ENCODE data around the gene FAXDC2.
A peak's percentile ranks its signal among the peaks of the same experiment; 100 is the strongest.
"Not testable (repeated sequence)": the region's sequence is repeated elsewhere in the genome, so short reads cannot be mapped to it uniquely, and the experiment has no call there.

The FAXDC2 gene

DNA sequence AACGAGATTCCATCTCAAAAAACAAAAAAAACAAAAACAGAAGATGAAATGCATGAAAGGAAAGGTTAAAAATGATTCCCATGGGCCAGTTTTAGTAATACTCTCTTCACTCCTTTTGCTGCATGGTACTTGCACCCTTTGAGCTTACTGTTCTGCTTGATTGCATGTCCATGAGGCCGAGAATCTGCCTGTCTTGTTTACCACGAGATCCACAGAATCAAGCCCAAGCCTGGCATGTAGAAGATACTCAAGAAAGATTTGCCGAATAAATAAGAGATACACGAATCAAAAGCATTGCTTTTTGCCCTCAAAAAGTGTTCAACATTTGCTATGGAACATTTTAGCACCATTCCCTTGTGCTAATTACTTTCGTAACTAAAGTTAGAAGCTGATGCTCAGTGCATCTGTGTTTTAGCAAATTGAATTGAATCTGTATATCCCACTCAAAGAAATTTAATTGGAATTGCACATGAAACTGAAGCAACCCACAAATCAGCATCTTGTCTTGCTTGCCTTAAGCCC, 1.1 kb downstream of the FAXDC2 start:
- peak overlapping the region; percentile 83 to 99 (median 91) for H3K4me3 ChIP-seq (ENCODE audit: low read depth in 1 of 5, low read length in 5 of 5)
- H3K9me3 ChIP-seq (ENCODE audit: control insufficient read depth in 5 of 5, low read length in 5 of 5) = no peaks in the 10 kb centered on the region
- peak overlapping the region; percentile 68 for H3K27ac ChIP-seq (ENCODE audit: low read depth, low read length)
- H3K27me3 ChIP-seq (ENCODE audit: control insufficient read depth in 5 of 5, insufficient read depth in 4 of 5, low read length in 5 of 5) = no peaks in the 10 kb centered on the region
- H3K4me1 ChIP-seq (ENCODE audit: control insufficient read depth in 5 of 5, insufficient read depth in 5 of 5, low read length in 5 of 5) = peaks cover 0 to 40% (median 34%) of the 10 kb centered on the region in 5 donors
- H3K9ac ChIP-seq (ENCODE audit: low read length in 5 of 5) = peak overlapping the region in 4 of 5 donors; percentile 28 to 75 (median 65)
- H3K36me3 ChIP-seq (ENCODE audit: control insufficient read depth in 5 of 5, insufficient read depth in 5 of 5, low read length in 5 of 5) = peaks cover 0 to 5% (median 0%) of the 10 kb centered on the region in 5 donors

DNA sequence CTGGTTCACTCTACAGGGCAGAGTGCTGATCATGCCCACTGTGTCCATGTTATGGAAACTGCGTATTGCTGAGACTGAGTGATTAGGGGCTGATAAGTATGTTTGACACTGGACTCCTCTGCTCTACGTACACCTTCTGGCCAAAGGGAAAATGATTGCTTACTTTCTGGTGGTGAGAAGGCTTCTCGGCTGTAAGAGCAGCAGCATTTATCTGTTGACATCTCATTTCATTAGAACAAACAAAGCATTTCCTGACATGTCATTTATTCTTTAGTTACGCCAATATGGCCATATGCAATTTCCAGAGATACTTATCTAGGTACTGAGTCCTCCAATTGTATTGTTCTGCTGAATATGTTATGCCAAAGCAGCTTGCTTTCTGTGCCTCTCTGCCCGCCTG, 5.6 kb downstream of the FAXDC2 start:
- no peak overlapping the region for H3K4me3 ChIP-seq (ENCODE audit: low read depth in 1 of 5, low read length in 5 of 5)

DNA sequence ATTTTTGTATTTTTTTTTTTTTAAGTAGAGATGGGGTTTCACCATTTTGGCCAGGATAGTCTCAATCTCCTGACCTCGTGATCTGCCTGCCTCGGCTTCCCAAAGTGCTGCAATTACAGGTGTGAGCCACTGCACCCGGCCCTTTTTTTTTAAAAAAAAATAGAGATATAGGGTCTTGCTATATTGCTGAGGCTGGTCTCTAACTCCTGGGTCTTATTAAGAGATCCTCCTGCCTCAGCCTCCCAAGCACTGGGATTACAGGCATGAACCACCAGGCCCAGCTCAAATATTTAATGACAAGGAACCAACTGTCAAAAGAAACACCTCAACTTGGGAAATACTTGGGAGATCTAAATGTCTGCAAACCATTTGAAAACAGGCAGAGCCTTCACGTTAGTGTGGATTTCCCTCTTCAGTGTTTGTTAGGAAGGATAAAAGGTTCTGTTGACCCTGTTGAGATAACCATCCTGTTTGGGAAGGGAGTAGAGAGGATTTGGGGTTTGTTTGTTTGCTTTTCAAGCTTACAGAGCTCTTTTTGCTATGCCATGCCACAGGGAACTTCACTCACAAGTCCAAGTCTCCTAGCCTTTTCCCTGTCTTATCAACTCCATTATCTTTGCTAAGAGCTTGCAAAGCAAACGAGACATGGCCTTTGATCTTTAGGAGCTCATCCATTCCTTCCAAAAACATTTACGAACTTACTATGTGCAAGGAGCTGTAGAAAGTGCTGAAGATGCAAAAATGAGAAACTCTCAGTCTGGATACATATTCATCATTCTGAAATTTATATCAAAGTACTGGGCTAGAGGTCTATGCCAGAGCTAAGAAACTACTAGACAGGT, 7.5 kb downstream of the FAXDC2 start:
- Histone ChIP-seq H3K4me3 (ENCODE audit: low read depth in 1 of 5, low read length in 5 of 5) (no peak overlapping the region), H3K27me3 (ENCODE audit: control insufficient read depth in 5 of 5, insufficient read depth in 4 of 5, low read length in 5 of 5) (no peaks in the 10 kb centered on the region), H3K36me3 (ENCODE audit: control insufficient read depth in 5 of 5, insufficient read depth in 5 of 5, low read length in 5 of 5) (peaks cover 0 to 8% (median 4%) of the 10 kb centered on the region in 5 donors), H3K9me3 (ENCODE audit: control insufficient read depth in 5 of 5, low read length in 5 of 5) (no peaks in the 10 kb centered on the region), H3K4me1 (ENCODE audit: control insufficient read depth in 5 of 5, insufficient read depth in 5 of 5, low read length in 5 of 5) (peaks cover 0 to 11% (median 8%) of the 10 kb centered on the region in 5 donors), H3K9ac (ENCODE audit: low read length in 5 of 5) (no peak overlapping the region), H3K27ac (ENCODE audit: low read depth, low read length) (no peak overlapping the region)

More for the DNA sequence above, 5.6 kb downstream of the FAXDC2 start:
- H3K4me1 ChIP-seq (ENCODE audit: control insufficient read depth in 5 of 5, insufficient read depth in 5 of 5, low read length in 5 of 5) = peaks cover 0 to 25% (median 20%) of the 10 kb centered on the region in 5 donors
- no peaks in the 10 kb centered on the region for H3K27me3 ChIP-seq (ENCODE audit: control insufficient read depth in 5 of 5, insufficient read depth in 4 of 5, low read length in 5 of 5)
- H3K9me3 ChIP-seq (ENCODE audit: control insufficient read depth in 5 of 5, low read length in 5 of 5) = no peaks in the 10 kb centered on the region
- H3K27ac ChIP-seq (ENCODE audit: low read depth, low read length) = no peak overlapping the region
- H3K36me3 ChIP-seq (ENCODE audit: control insufficient read depth in 5 of 5, insufficient read depth in 5 of 5, low read length in 5 of 5) = peaks cover 0 to 5% (median 3%) of the 10 kb centered on the region in 5 donors
- H3K9ac ChIP-seq (ENCODE audit: low read length in 5 of 5) = no peak overlapping the region

DNA sequence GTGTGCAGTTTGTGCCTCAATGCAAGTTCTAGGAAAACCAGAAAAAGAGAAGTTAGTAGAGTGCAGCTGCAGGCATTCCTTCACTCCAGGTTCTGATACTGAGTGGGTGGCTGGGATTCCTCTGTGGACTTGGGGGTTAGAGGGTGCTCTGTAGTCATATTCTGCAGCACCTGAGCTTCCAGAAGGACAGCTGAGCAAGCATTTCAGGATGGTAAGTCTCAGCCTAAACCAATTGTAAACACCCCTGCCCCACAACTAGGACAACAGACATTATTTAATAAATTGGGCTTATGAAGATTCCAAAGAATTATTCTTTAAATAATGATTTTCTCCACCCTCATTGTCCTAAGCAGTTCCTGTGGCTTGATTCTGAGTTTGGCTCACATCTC, 9.1 kb downstream of the FAXDC2 start:
- H3K9me3 ChIP-seq (ENCODE audit: control insufficient read depth in 5 of 5, low read length in 5 of 5) = no peaks in the 10 kb centered on the region
- H3K27ac ChIP-seq (ENCODE audit: low read depth, low read length) = no peak overlapping the region
- no peaks in the 10 kb centered on the region for H3K27me3 ChIP-seq (ENCODE audit: control insufficient read depth in 5 of 5, insufficient read depth in 4 of 5, low read length in 5 of 5)
- H3K36me3 ChIP-seq (ENCODE audit: control insufficient read depth in 5 of 5, insufficient read depth in 5 of 5, low read length in 5 of 5) = peaks cover 5 to 17% (median 5%) of the 10 kb centered on the region in 5 donors
- no peak overlapping the region for H3K4me3 ChIP-seq (ENCODE audit: low read depth in 1 of 5, low read length in 5 of 5)
- H3K4me1 ChIP-seq (ENCODE audit: control insufficient read depth in 5 of 5, insufficient read depth in 5 of 5, low read length in 5 of 5) = peaks cover 0 to 16% (median 13%) of the 10 kb centered on the region in 5 donors
- no peak overlapping the region for H3K9ac ChIP-seq (ENCODE audit: low read length in 5 of 5)

DNA sequence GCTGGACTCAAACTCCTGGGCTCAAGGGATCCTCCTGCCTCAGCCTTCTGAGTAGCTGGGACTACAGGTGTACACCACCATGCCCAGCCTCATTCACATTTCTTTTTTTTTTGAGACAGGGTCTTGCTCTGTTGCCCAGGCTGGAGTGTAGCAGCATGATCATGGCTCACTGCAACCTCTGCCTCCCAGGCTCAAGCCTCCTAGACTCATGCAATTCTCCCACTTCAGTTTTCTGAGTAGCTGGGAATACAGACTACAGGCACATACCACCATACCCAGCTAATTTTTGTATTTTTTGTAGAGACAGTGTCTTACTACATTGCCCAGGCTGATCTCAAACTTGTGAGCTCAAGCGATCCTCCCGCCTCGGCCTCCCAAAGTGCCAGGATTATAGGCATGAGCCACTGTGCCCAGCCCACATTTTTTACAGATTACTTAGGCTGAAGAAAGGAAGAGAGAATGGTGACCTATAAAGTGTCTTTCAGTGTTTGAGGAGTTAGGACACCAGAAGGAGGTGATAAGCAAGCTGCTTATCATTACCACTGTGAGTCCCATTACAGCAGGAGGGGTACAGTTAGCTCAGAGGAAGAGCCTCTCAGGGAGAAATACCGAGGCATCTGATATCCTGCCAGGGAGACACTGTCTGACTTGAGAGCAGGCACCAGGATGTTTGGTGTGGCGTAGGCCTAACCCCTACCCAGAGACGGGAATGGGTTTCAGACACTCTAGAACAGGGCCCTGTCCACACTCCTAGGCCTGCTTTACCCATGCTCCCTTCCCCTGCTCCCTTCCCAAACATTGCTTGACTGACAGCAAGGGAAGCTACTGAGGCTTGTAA, 9.7 kb downstream of the FAXDC2 start:
- no peak overlapping the region for H3K27ac ChIP-seq (ENCODE audit: low read depth, low read length)

DNA sequence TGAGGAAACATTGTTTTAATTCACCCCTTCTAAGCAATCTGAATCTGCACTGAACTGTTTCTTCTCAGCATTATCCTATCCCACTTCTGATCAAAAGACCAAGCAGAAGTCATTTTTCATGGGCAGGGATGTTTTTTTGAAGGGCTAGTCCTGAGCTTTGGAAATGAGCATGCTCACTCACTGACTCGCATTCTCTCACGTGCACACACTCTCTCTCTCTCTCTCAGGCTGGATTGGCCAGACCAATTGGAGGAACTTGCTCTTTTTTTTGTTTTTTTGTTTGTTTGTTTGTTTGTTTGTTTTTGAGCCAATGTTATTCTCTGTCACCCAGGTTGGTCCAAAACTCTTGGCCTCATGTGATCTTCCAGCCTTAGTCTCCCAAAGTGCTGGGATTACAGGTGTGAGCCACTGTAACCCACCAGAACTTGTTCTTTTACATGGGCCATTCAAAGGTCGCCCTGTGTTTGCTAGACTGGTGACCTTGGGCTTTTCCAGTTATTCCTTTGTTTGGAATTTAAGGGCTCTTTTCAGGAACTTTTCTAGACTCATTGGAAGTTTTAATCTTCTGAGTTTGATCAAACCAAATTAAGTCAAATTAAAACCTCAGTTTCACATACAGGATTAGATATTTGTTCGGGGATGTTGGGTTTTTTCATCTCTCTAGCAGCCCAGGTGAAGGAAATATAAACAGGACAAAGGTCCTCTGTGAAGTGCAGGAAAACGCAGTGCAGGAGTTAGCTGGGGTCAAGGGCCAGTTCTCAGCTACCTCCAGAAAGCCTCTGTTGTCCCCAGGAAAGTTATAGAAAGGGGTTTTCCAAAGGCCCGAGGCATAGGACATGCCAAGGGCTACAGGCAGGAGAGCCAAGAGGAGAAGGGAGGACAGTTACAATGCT, 13.1 kb downstream of the FAXDC2 start:
- H3K27me3 ChIP-seq (ENCODE audit: control insufficient read depth in 5 of 5, insufficient read depth in 4 of 5, low read length in 5 of 5) = no peaks in the 10 kb centered on the region
- peaks cover 0 to 21% (median 10%) of the 10 kb centered on the region in 5 donors for H3K36me3 ChIP-seq (ENCODE audit: control insufficient read depth in 5 of 5, insufficient read depth in 5 of 5, low read length in 5 of 5)
- no peak overlapping the region for H3K4me3 ChIP-seq (ENCODE audit: low read depth in 1 of 5, low read length in 5 of 5)
- H3K9ac ChIP-seq (ENCODE audit: low read length in 5 of 5) = no peak overlapping the region
- no peaks in the 10 kb centered on the region for H3K9me3 ChIP-seq (ENCODE audit: control insufficient read depth in 5 of 5, low read length in 5 of 5)
- H3K4me1 ChIP-seq (ENCODE audit: control insufficient read depth in 5 of 5, insufficient read depth in 5 of 5, low read length in 5 of 5) = peaks cover 4 to 27% (median 18%) of the 10 kb centered on the region in 5 donors
- peak overlapping the region; percentile 78 for H3K27ac ChIP-seq (ENCODE audit: low read depth, low read length)

More for the DNA sequence above, 9.7 kb downstream of the FAXDC2 start:
- peaks cover 0 to 21% (median 14%) of the 10 kb centered on the region in 5 donors for H3K4me1 ChIP-seq (ENCODE audit: control insufficient read depth in 5 of 5, insufficient read depth in 5 of 5, low read length in 5 of 5)
- peaks cover 5 to 19% (median 5%) of the 10 kb centered on the region in 5 donors for H3K36me3 ChIP-seq (ENCODE audit: control insufficient read depth in 5 of 5, insufficient read depth in 5 of 5, low read length in 5 of 5)
- H3K9ac ChIP-seq (ENCODE audit: low read length in 5 of 5) = no peak overlapping the region
- H3K9me3 ChIP-seq (ENCODE audit: control insufficient read depth in 5 of 5, low read length in 5 of 5) = no peaks in the 10 kb centered on the region
- no peaks in the 10 kb centered on the region for H3K27me3 ChIP-seq (ENCODE audit: control insufficient read depth in 5 of 5, insufficient read depth in 4 of 5, low read length in 5 of 5)
- no peak overlapping the region for H3K4me3 ChIP-seq (ENCODE audit: low read depth in 1 of 5, low read length in 5 of 5)

DNA sequence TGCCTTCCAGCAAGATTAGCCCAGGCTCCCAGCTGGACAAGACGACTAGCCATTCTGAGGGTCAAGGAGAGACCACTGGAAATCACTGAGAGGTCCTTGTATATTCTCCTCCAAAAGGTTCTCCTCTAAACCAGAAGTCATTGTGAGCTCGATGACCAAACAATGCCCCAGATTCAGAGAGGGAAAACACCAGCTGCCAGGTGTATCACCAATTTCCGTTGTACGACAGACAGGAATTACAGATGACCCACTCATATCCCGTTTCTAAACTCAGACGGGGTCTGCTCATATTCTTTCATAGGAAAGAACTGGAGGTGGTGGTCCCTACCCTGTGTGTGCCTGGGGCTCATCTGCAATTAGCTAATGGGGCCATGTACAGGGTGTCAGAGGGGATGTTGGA, 14.2 kb downstream of the FAXDC2 start:
- H3K9me3 ChIP-seq (ENCODE audit: control insufficient read depth in 5 of 5, low read length in 5 of 5) = no peaks in the 10 kb centered on the region
- H3K4me1 ChIP-seq (ENCODE audit: control insufficient read depth in 5 of 5, insufficient read depth in 5 of 5, low read length in 5 of 5) = peaks cover 4 to 27% (median 17%) of the 10 kb centered on the region in 5 donors
- H3K36me3 ChIP-seq (ENCODE audit: control insufficient read depth in 5 of 5, insufficient read depth in 5 of 5, low read length in 5 of 5) = peaks cover 0 to 28% (median 16%) of the 10 kb centered on the region in 5 donors
- no peaks in the 10 kb centered on the region for H3K27me3 ChIP-seq (ENCODE audit: control insufficient read depth in 5 of 5, insufficient read depth in 4 of 5, low read length in 5 of 5)
- H3K27ac ChIP-seq (ENCODE audit: low read depth, low read length) = peak overlapping the region; percentile 78
- H3K9ac ChIP-seq (ENCODE audit: low read length in 5 of 5) = no peak overlapping the region
- H3K4me3 ChIP-seq (ENCODE audit: low read depth in 1 of 5, low read length in 5 of 5) = no peak overlapping the region

DNA sequence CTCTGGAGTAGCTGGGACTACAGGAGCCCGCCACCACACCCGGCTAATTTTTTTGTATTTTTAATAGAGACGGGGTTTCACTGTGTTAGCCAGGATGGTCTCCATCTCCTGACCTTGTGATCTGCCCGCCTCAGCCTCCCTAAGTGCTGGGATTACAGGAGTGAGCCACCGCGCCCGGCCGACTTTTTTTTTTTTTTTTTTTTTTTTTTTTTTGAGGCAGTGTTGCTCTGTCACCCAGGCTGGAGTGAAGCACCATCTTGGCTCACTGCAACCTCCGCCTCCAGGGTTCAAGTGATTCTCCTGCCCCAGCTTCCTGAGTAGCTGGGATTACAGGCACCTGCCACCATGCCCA, 14.7 kb downstream of the FAXDC2 start:
- not testable (repeated sequence) for H3K4me3 ChIP-seq (ENCODE audit: low read depth in 1 of 5, low read length in 5 of 5); H3K27me3 ChIP-seq (ENCODE audit: control insufficient read depth in 5 of 5, insufficient read depth in 4 of 5, low read length in 5 of 5); H3K9me3 ChIP-seq (ENCODE audit: control insufficient read depth in 5 of 5, low read length in 5 of 5); H3K9ac ChIP-seq (ENCODE audit: low read length in 5 of 5)
- peaks cover 4 to 27% (median 16%) of the 10 kb centered on the region in 5 donors for H3K4me1 ChIP-seq (ENCODE audit: control insufficient read depth in 5 of 5, insufficient read depth in 5 of 5, low read length in 5 of 5)
- H3K36me3 ChIP-seq (ENCODE audit: control insufficient read depth in 5 of 5, insufficient read depth in 5 of 5, low read length in 5 of 5) = peaks cover 0 to 33% (median 21%) of the 10 kb centered on the region in 5 donors
- H3K27ac ChIP-seq (ENCODE audit: low read depth, low read length) = peak overlapping the region; percentile 78

DNA sequence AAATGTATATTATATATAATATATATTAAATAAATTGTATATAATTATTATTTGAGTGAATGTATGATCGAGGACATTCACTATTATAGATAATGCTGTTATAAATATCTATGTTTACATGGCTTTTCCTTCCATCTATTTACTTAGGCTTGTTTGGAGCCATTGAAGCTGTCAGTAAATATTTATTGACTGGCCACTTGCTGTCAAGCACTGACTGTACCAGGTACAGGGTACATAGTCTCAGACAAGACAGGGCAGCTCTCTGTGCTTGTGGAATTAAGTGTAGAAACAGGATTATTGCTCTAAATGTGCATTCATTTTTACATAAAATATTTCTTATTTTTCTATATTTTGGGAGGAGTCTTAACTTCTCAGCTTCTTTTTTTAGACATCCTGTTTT, 16.4 kb downstream of the FAXDC2 start:
- no peaks in the 10 kb centered on the region for H3K27me3 ChIP-seq (ENCODE audit: control insufficient read depth in 5 of 5, insufficient read depth in 4 of 5, low read length in 5 of 5)
- peaks cover 4 to 27% (median 16%) of the 10 kb centered on the region in 5 donors for H3K4me1 ChIP-seq (ENCODE audit: control insufficient read depth in 5 of 5, insufficient read depth in 5 of 5, low read length in 5 of 5)
- H3K9me3 ChIP-seq (ENCODE audit: control insufficient read depth in 5 of 5, low read length in 5 of 5) = no peaks in the 10 kb centered on the region
- H3K27ac ChIP-seq (ENCODE audit: low read depth, low read length) = peak overlapping the region; percentile 83
- no peak overlapping the region for H3K4me3 ChIP-seq (ENCODE audit: low read depth in 1 of 5, low read length in 5 of 5)
- H3K36me3 ChIP-seq (ENCODE audit: control insufficient read depth in 5 of 5, insufficient read depth in 5 of 5, low read length in 5 of 5) = peaks cover 0 to 50% (median 37%) of the 10 kb centered on the region in 5 donors
- H3K9ac ChIP-seq (ENCODE audit: low read length in 5 of 5) = no peak overlapping the region

Data from subcutaneous abdominal adipose tissue (tissue), 5 donors.